HG02678 (cell line): ENCODE measurements around the gene SCARB2.
A peak's percentile ranks its signal among the peaks of the same experiment; 100 is the strongest.

Source experiments
- ATAC-seq: cut with Tn5 transposase; IDR thresholded peaks from one replicate; pipeline ENCODE4 v1.9.1; 2021; ENCODE audit warnings: mild to moderate bottlenecking, moderate library complexity; ENCODE audit not compliant: unreplicated experiment

The SCARB2 gene

DNA sequence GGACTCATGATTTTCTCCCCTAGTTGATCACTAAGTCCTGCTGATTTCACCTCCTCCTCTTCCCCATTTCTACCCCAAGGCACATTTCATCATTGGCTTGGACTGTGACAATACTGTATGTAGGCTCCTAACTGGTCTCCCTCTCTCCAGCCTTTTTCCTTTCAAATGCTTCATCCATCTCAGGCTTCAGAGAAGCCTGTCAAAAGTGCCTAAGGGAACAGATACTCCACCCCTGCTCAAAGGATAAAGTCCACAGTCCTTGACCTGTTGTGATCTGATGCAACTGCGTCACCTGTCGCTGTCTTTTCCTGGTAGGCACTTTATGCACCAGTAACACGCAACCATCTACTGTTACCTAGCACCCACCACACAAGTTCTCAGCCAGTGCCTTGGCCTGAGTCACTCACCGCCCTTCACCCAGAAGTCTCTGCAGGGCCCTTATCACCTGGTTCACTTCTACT lies 12.8 kb downstream of the SCARB2 start:
- no peak for ATAC-seq

DNA sequence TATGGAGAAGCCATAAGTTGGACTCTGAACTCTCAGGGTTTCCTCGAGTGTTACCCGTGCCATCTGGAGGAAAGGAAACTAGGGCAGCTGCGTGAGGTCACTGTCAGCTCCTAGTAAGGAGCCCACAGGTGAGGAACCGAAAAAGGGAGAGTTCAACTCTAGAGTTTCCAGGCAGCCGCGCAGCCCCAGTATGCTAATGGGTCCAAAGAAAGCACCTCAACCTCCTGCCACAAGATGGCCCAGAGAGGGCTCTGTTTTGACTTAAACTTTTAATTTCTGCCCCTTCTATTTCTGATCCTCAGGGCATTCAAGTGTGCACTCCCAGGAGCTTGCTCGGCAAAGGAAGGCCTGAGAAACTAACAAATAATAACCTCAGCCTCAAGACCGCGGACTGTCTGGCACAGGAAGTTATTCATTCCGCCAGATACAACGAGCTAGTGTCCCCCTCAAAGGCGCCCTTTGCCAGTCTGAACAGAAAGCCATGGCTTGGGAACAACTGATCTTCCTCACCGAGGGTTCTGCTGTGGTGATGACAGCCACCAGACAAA lies 13.9 kb downstream of the SCARB2 start:
- ATAC-seq, result peak; percentile 81

DNA sequence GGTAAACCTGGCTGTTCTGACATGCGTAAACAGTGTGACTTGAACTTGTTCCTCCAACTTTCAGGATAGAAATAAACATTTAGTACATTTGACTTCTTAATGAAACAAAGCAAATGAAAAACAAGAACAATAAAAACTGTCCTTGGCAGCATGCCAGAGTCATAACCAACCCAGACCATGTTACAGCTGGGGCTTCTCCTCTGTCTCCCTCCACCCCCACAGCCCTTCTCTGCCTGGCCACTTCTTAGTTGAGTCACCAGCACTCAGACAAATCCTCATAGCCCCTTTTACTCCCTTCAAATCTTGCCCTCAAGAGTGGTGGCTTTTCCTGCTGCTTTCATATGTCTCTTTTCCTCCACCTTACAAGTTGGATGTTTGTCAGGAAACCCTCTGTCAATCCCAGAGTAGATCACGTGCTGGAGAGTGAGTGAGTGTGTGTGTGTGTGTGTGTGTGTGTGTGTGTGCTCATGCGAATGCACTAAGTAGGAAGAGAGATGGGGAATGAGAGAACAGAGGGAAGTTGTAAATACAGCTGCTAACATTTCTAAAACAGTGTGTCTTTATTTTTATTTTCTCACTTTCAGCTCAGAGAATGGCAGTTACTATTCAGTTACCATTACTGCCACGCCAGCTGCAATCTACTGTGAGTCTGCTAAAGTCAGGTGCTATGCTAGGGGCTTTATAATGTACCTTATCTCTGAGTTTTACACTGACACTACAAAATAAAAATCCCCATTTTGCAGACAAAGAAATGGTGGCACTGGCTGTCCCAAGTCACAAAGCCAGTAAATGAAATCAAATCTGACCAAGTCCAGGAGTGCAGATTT lies 15.0 kb downstream of the SCARB2 start:
- ATAC-seq, result peak; percentile 40

DNA sequence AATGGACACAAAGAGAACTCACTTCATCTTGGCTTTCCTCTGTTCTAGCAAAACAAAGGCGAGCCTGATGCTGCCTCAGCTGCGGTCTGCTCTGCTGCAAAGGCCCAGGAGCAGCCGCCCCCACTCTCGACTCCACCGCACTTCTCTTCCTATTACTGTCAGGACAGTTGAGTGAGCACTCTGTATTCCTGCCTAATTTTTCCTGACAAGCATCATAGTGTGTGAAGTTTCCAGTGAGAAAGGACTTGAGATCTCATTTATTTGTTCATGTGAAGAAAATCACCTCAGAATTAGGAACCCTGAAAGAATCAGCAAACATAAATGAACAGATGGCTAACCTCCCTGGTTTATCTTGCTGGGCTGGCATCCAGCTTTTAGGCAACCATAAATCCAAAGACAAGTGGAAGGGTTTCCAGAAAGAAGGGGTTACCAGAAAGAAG lies 15.6 kb downstream of the SCARB2 start:
- ATAC-seq, result peak; percentile 17

DNA sequence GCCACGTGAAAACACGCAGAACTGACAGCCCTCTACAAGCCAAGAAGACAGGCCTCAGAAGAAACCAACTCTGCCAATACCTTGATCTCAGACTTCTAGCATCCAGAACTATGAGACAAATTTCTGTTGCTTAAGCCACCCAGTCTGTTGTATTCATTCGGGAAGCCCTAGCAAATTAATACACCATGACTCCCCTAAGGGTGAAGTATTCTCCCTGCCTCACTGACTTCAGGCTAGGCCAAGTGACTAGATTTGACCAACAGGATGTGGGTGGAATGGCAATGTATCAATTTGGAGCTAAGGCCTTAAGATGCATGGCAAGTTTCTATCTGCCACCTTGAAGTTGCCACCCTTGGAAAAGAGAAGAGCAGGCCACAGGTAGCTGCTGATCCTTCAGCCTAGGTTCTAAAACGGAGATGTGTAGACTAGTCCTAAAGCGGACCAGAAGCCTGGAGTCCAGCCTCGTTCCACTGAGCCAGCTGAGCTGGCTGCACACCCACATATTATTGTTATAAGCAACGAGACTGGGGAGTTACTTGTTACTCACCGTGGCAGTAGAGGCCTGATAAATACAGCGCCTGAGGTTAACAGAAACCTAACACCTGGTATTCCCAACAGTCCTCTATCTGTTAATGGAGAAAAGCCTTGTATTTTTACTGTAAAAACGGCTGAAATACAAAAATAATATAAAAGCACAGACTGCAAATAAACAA lies 16.4 kb downstream of the SCARB2 start:
- ATAC-seq, result no peak

DNA sequence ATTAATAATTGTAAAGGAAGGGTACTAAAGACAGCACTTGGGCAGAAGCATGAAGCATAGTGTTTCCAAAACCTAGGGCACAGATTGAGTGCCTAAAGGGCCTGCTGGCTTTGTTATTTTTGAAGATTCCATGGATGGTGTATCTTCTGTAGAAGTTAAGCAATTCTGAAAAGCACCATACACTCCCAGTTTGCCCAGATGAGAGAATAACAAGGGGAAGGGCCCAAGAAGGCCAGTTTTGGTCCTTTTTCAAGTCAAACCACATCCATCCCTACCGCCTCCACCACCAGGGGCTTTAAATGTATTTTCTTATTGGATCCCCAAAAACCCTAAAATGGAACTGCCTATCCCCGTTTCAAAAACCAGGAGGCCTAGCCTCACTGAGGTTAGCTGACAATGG lies 17.2 kb downstream of the SCARB2 start:
- ATAC-seq, result no peak

DNA sequence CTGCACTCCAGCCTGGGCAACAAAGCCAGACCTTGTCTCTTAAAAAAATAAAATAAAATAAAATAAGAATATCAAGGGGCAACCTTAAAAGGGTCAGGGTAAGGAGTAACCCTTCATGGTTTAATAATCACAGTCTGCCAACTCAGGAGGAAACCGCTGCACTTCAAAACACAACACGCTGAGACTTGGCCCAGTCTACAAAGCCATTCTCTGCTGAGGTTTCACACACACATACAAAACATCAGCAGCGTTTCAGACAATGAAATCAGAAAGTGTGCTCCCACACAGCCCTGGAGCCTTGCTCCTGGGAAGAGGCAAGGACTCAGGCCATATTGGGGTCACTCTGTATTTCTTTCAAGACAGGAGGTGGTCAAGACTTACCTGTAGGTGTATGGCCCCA lies 18.3 kb downstream of the SCARB2 start:
- no peak for ATAC-seq

DNA sequence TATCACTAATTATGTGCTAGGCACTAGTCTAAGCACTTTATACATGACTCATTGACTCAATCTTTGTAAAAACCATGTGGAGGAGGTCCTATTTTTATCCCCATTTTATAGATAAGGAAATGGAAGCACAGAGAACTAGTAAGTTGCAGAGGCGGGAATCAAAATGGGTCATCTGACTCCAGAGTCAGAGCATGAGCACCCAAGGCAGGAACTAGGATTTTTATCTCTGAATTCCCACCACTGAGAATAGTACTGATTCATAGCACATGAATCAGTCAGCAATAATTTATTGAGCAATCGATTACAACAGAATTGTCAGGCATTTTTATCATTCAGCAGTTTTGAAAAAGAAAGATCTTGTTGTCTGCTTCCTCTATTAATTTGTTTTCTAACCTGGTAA lies 19.3 kb downstream of the SCARB2 start:
- no peak for ATAC-seq

DNA sequence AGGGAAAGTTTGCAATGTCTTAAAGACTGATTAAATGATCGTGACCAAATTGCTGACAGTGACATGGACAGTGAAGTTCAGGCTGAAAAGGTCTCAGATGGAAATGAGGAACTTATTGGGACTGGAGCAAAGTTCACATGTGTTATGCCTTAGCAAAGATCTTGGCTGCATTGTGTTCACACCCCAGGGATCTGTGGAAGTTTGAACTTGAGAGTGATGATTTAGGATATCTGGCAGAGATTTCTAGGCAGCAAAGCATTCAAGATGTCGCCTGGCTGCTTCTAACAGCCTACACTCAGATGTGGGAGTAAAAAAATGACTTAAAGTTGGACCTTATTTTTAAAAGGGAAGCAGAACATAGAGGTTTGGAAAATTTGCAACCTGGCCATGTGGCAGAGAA lies 21.4 kb downstream of the SCARB2 start:
- ATAC-seq, result no peak

DNA sequence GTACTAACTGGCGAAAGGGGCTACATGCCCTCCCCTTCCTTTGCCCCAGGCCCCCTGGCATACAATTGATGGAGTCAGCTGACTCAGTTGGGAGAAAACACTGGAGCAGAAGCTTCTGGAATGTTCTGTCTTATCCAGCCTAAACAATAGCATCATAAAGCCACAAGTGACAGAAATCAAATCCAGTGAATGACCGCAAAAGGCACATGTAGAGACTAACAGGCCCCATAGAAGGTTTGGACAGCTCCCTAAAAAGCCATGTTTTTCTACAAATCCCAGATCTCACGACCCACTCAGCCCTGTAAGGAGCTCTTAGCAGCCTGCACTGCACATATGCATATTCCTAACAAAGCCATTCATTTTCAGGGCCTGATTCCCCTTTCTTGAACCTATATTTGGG lies 25.1 kb downstream of the SCARB2 start:
- ATAC-seq, result no peak

DNA sequence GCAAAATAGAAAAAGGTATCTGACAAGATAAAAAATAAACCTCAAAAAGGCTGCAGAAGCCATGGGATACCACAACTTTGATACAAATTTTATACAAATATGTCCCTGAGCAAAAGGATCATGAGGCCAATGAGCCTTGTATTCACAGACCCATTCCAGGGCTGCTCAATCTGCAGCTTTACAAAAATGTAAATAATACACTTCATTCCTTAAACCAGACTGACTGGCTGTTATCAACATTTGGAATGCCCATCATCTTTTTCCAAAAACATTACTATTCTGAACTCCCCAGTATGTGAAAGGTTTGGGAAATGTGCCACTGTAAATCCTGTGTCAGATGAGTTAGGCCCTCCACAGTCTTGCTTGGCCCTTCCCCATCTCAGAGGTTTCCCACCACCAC lies 25.5 kb downstream of the SCARB2 start:
- ATAC-seq, result no peak

DNA sequence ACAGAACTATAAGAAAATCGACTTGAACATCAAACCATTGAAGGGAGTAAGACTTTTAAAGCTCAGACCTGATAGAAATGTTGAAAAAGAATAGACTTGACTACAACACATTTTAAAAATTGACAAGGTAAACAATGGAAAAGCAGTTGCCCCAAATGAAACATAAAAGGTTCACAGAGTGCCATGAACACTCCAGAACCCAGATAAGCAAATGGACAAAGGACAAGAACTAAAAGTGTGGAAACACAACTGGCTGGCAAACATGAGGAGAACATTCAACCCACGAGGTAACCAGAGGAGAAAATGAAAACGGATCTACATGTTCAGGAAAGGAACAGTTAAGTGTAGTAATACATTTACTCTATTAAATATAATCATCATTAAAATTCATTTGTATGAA lies 26.5 kb downstream of the SCARB2 start:
- ATAC-seq, result no peak

DNA sequence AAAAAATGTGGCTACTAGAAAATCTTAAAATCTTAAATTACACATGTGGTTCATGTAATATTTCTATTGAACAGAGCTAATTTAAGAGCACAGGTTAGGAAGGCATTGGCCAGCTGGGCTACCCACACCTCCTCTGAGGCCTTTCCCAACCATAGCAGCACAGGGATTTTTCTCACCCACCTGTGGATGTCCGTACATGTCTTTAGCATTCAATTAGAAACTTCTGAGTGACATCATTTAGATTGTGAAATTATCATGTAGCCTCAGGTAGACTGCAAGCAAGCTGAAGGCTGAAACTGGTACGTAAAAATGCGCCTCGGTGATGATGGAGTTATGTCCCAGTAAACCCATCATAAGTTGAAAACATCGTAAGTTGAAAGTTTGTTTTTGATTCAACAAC lies 31.2 kb downstream of the SCARB2 start:
- ATAC-seq, result no peak

DNA sequence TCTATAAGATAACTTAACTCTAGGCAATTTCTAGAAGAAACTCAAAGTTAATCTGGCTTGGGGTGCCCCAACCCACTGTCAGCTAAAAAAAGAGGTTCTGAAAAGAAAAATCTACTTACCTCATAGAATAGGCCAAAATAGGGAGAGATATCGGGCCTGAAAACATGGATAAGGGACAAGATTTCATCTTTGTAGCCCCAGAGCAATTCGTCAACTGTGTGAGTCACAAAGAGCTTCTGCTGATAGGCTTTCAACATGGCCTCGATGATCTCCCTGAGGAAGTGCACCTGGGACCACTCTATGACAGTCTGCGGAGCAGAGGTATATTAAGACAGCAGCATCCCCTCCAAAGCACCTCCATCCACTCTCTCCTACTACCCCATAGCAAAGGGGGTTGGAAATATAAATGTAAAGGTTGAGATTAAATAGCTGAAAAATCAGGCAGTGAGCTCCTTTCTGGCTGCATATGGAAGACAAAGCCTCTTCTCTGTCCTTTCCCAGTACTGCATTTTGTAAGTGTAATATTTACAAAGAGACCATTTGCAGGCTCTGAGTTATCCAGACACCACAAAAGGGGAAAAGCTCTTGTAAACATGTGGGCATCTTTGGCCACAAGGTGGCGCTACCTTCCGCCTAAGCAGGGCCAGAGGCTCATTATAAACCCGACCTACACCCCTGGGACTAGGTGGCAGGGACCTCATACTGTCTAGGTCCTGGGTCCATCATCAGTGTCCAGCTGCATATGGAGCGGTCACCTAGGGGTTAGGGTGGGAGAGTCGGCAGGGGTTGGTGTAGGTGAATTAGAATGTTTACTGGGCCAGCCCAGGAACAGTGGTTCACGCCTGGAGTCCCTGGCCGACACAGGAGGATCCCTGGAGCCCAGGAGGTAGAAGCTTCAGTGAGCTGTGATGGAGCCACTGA lies 34.0 kb downstream of the SCARB2 start:
- peak; percentile 88 for ATAC-seq

DNA sequence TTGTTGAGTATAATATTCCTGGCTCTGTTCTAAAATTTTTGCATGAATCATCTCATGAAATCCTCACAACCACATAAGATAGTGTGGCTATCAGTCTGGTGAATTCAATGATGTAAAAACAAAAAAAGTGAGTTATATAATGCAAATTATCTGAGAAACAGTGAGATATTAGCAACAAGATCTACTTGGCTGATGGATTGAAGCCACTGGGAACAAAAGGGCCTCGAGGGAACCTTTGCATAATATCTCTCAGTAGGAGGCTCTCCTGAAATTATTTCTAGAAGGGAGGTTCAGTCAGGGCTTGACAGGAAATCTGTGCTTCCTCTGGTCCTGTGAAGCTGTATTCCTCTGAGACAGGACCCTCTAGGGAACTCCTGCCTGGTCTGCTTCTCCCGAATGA lies 35.3 kb downstream of the SCARB2 start:
- ATAC-seq, result no peak

DNA sequence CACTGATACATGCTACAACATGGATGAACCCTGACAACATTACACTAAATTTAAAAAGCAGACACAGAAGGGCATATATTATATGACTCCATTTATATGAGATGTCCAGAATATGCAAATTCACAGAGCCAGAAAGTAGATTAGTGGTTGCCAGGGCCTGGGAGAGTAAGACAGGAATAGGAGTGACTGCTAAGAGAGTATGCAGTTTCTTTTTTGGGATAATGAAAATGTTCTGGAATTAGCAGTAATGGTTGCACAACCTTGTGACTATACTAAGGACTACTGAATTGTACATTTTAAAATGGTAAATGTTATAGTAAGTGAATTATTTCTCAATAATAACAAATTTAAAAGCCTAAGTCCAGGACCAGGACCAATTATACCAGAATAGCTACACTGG lies 35.9 kb downstream of the SCARB2 start:
- ATAC-seq, result no peak

DNA sequence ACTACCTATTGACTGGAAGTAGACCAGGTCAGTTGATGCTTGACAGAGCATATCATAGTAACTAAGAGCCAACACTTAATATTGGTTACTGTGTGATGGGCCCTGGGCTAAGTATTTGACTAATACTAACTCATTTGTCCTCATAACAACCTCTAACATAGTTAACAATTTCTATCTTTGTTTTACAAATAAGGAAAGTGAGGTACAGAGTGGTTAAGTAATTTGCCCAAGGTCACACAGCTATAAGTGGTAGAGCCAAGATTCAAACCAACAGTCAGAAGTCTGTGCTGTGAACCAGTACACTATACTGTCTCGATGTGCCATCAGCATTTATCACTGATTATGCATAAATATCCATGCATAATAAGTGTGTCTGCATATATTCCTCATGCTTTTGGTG lies 38.3 kb downstream of the SCARB2 start:
- no peak for ATAC-seq

DNA sequence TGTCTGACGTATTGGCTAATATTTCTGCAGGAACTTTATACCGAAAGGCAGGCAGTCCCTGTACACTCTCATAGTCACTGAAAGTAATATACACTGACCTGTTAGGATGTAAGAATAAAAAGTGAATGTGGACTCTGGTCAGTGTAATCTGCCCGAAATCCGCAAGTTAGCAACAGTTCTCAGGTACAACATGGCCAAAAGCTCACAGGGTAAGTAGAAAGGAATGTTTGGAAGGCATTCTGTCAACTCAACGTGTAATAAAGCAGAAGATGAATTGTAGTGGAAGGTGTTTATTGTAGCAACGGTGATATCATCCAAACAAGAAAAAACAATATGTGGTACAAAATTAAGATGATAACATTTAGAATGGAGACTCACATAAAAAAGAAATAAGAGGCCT lies 39.4 kb downstream of the SCARB2 start:
- ATAC-seq, result no peak

DNA sequence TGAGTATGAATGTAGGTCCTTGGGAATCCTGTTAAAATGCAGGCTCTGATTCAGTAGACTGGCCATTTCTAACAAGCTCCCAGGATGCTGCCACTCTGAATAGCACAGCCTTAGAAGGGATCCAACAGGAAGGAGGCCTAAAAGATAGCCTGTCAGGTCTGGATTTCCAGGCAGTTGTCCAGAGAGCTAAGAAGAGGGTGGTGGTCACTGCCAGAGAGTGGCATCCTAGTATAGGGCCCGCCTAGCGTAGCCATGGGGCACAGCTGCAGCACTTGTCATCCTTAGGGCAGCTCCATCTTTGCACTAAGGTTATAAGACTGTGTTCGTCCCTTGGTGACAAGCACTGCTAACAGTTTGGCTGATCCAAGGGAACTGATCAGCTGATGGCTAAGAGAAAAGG lies 44.9 kb downstream of the SCARB2 start:
- no peak for ATAC-seq

DNA sequence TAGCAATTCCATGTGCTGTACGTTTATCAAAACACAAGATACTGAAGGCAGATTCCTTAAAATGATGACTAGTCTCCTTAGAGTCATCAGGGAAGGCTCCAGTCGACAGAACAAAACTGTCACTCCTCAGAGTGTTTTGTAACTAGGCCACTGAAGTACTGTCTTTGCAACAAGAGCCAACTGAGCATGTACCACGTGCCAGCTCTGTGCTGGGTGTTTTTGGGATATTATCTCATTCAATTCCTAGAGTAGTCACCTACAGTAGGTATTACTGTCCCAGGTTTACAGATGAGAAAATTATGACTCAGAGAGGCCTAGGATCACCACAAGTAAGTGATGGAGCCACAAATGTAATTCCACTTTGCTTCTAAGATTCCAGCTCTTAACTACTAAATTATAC lies 47.1 kb downstream of the SCARB2 start:
- ATAC-seq, result no peak

DNA sequence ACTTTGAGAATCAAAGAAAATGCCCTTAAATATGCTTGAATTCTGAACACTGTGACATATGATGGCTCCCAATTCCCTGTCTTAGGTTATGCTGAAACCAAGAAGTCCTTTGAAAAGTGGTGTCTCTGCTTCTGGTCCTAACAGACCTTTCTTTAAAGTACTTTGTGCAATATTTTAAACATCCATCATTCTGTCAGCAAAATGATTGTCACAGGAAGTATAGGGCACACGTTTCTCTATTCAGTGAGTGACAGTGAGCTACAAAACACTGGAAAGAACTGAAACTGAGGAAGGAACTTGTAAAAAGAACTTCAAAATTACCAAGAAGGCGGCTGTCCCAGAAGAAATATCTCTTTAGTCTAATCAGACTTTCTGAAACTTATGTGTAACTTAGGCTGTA lies 53.3 kb downstream of the SCARB2 start:
- ATAC-seq, result no peak
